Lower leg skin (tissue), 4 donors: Measurements from ENCODE around the gene PRR7. TPM values are rescaled to one million over a fixed set of nuclear protein-coding genes. Genes with fewer than 3 reads are reported as not detected.

Source experiments
- DNase-seq, 2 donors: peaks; one replicate each; pipeline ENCODE4 v3.0.0-alpha.2; 2019; ENCODE audit warnings: low spot score in 2 of 2
- H3K4me3 ChIP-seq: fragments of 200-600 bp; sonication (generic); 2 replicates; pipeline ENCODE4 v1.5.1; 2017; ENCODE audit warnings: mild to moderate bottlenecking, low read depth; ENCODE audit not compliant: poor library complexity, severe bottlenecking
- POLR2A ChIP-seq, 2 donors: fragments of 450-650 bp; IDR thresholded peaks; one replicate each; pipeline ENCODE4 v1.6.1; 2016 to 2017; ENCODE audit warnings: antibody characterized with exemption in 2 of 2, mild to moderate bottlenecking in 1 of 2, moderate library complexity in 1 of 2
- WGBS, 2 donors: methylation state at CpG; one replicate each; pipeline ENCODE4 v1.1.5; 2018; 5-methylcytosine and 5-hydroxymethylcytosine counted together
- intact Hi-C: fragments of 100-400 bp; cut with DNase I; formaldehyde crosslinking; loops from one replicate; pipeline ENCODE4 v1.15.0; 2023; ENCODE audit warnings: low total_unique reads
- total RNA-seq, 4 donors: library from RNA; depleted of rRNA; stranded (reverse); fragments of >200 nt; gene quantifications; one replicate each; pipeline ENCODE4 v1.1.0, GENCODE V29; 2016
- TF ChIP-seq, protein P1 (sequence below), 3 donors: fragments of 450-650 bp; IDR thresholded peaks; one replicate each; pipeline ENCODE4 v1.5.1; 2016; ENCODE audit warnings: antibody characterized with exemption in 3 of 3, mild to moderate bottlenecking in 3 of 3, moderate library complexity in 2 of 3

PRR7 gene
- total RNA-seq, 4 donors from 2014 or later: 5.4 to 10.2 (median 8.0) TPM

DNA sequence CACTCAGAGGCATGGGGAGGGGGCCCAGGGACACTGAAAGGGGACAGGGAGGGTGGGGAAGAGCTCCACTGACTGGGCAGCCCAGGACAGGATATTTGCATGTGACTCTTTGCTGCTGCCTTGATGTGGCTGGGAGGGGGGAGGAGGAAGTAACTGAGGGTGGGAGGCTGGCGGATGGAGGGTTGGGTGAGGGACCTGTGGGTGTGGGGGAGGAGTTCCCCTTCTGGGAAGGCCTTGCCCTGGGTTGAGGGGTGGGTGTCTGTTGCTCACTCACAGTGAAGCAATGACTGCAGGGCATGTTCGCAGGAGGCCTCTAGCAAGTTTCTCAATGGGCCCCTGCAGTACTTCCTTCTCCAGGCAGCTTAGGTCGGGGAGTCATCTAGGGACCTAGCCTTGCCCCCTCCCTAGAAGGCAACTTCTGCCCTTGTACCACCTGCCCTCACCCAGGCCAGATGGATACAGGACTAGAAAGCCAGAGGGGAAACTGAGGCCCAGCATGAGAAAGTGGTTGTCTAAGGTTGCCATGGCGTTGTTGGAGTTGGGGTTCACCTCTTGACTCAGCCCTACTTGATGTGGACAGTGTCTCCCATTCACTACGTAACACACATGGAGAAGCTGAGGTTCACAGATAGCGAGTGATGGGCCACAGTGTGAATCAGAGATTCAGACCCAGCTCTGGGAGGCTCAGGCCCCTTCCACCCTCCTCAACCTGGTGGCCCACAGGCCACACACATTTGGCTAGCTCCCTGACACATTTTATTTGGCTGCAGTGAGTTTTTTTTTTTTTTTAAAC, 17.2 kb upstream of the PRR7 start:
- TF ChIP-seq POLR2A (IDR thresholded peaks at IDR 0.05): no peak
- TF ChIP-seq, protein P1, sequence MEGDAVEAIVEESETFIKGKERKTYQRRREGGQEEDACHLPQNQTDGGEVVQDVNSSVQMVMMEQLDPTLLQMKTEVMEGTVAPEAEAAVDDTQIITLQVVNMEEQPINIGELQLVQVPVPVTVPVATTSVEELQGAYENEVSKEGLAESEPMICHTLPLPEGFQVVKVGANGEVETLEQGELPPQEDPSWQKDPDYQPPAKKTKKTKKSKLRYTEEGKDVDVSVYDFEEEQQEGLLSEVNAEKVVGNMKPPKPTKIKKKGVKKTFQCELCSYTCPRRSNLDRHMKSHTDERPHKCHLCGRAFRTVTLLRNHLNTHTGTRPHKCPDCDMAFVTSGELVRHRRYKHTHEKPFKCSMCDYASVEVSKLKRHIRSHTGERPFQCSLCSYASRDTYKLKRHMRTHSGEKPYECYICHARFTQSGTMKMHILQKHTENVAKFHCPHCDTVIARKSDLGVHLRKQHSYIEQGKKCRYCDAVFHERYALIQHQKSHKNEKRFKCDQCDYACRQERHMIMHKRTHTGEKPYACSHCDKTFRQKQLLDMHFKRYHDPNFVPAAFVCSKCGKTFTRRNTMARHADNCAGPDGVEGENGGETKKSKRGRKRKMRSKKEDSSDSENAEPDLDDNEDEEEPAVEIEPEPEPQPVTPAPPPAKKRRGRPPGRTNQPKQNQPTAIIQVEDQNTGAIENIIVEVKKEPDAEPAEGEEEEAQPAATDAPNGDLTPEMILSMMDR (IDR thresholded peaks at IDR 0.05): no peak
- intact Hi-C loops: loop anchor here (2.0 kb wide), 1 partner anchor 39 kb away; no protein-coding TSS in a partner anchor
- 68 to 74% methylated on average over 6 of the region's 6 CpGs for WGBS, 2 donors
- DNase-seq: peak in 1 of 2 donors; percentile 67
- H3K4me3 ChIP-seq: no peak overlapping the region

DNA sequence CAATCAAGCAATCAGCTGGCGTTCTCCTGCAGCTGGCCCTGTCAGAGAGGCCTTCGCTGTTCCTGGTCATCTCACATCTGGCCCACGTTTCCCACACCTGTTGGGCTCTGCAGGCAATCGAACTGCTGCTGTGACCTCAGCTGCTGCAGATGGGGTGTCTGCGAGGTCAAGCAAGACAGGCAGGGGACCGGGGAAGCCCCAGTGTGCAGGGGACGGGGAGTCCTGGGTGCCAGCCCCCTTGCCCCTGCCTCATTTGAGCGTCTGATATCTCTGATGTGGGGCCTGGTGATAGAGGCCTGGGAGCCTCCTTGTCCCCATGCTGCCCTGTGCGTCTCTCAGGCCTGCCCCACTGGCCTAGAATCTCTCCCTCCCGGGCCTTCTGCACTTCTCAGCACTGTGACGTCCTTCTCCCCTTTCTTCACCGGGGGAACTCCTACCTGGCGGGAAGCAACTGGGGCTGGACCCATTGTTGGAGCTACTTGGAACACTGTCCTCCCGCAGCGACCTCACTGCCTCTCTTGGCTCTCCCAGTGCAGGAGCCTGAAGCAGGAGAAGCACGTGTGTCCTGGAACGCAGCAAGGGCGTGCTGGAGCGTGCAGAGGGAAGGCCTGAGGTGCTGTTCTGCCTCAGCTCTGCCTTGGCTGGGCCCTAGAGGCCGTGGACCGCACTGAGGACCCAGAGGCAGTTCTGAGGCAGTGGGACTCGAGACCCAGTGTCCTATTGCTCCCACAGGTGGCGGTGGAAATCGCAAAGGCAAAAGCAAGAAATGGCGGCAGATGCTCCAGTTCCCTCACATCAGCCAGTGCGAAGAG, 16.3 kb upstream of the PRR7 start:
- WGBS, 2 donors: 61 to 69% methylated on average over 26 of the region's 26 CpGs
- DNase-seq: peak in 1 of 2 donors; percentile 47
- no peak overlapping the region for H3K4me3 ChIP-seq
- no peak for TF ChIP-seq POLR2A (IDR thresholded peaks at IDR 0.05)
- TF ChIP-seq, protein P1 (IDR thresholded peaks at IDR 0.05): no peak
- intact Hi-C loops: loop anchor here (2.0 kb wide), 1 partner anchor 40 kb away; no protein-coding TSS in a partner anchor

DNA sequence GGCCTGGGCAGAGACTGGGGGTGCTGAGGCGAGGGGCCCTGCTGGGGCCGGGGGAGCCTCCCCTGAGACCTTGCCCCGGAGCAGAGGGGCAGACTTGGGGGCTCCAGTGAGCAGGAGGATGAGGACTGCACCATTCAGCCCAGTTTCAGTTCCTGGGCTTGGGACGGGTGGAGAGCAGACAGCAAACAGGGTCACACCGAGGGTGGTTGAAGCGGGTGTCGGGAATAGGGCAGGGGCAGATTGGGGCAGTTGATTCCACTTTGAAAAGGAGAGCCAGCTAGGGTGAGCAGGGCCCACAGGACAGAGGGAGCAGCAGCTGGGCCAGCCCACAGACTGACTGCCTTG, 15.7 kb upstream of the PRR7 start:
- DNase-seq: no peak
- TF ChIP-seq POLR2A (IDR thresholded peaks at IDR 0.05): no peak
- TF ChIP-seq, protein P1 (IDR thresholded peaks at IDR 0.05): no peak
- intact Hi-C loops: loop anchor here (2.0 kb wide), 1 partner anchor 40 kb away; no protein-coding TSS in a partner anchor
- H3K4me3 ChIP-seq: no peak overlapping the region
- 54 to 81% methylated on average over 5 to 7 of the region's 7 CpGs for WGBS, 2 donors

DNA sequence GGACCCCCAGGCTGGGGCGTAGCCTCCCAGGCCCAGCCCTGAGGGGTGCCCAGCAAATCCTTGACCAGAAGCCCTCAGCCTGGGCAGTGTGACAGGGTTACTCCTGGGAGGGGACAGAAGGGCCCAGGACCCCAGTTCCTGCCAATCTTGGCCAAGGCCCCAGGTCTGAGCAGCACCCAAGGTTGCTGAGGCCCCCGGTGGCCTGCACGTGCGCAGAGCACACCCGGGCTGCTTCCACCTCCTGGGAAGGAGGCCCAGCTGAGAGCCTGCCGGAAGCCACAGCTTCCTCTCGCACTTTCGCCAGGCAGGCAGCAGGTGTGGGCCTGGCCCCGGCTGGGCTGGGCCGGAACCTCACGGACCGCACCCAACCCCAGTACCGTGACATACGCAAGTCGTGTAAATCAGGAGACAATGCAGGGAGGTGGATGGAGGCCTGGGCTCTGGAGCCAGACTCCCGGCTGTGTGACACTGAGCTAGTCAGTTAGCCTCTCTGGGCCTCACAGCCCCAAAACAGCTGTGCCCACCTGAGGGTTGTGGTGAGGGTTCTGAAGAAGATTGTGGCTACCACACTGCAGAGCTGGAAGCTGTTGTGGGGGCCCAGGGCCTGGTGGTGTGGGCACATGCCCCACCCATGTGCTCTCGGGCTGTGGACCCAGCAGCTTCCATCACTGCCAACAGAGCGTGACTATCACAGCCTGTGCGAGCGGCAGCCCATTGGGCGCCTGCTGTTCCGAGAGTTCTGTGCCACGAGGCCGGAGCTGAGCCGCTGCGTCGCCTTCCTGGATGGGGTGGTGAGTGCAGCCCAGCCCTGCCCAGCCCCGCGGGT, 15.1 kb upstream of the PRR7 start:
- intact Hi-C loops: loop anchor here (2.0 kb wide), 1 partner anchor 41 kb away; no protein-coding TSS in a partner anchor
- 53 to 80% methylated on average over 26 to 29 of the region's 29 CpGs for WGBS, 2 donors
- TF ChIP-seq POLR2A (IDR thresholded peaks at IDR 0.05): no peak
- TF ChIP-seq, protein P1 (IDR thresholded peaks at IDR 0.05): no peak
- DNase-seq: peak in 1 of 2 donors; percentile 33
- H3K4me3 ChIP-seq: no peak overlapping the region

DNA sequence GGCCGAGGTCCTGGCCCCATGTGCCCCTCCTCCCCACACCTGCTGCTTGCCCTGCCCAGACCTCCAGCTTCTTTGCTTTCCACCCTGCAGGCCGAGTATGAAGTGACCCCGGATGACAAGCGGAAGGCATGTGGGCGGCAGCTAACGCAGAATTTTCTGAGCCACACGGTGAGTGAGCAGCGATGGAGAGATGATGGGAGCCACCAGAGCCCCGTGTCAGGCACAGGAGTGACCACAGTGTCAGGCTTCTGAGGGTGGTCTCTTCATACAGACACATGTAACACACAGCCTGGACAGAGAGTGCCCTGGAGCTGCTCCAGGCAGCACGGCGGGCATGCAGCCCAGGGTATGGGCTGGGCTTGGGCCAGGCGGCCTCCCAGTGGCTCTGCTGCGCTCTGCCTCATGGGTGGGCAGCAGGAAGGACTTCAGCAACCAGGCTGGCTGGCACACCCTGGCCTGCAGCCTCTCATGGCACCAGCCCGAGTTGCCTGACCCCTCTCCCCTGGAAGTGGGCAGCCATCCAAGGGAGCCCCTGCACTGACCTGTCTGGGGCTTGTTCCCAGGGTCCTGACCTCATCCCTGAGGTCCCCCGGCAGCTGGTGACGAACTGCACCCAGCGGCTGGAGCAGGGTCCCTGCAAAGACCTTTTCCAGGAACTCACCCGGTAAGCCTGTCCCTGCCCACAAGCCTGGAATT, 14.3 kb upstream of the PRR7 start:
- WGBS, 2 donors: 70 to 94% methylated on average over 3 to 13 of the region's 18 CpGs
- DNase-seq: no peak
- H3K4me3 ChIP-seq: no peak overlapping the region
- TF ChIP-seq POLR2A (IDR thresholded peaks at IDR 0.05): no peak
- TF ChIP-seq, protein P1 (IDR thresholded peaks at IDR 0.05): no peak
- intact Hi-C loops: no loop called here
